Right lobe of liver (tissue), 4 donors: Measurements from ENCODE around the gene ADTRP.

Experiments
- POLR2A ChIP-seq: fragments of 450-650 bp; IDR thresholded peaks from one replicate; pipeline ENCODE4 v1.6.1; 2017; ENCODE audit warnings: antibody characterized with exemption, mild to moderate bottlenecking
- TF ChIP-seq, protein P1 (sequence below), 4 donors: fragments of 200-600 bp in 3 of 4; fragments of 450-650 bp in 1 of 4; IDR thresholded peaks; one replicate each; pipeline versions ENCODE4 v1.5.1 to v1.8.0; 2016 to 2022; ENCODE audit warnings: antibody characterized with exemption in 4 of 4, mild to moderate bottlenecking in 2 of 4
- donor health status: DM: no; HTN: no; CAD: no.
- donor health status: DM: no; HTN: no; CAD: no.
- donor health status: DM: no; HTN: yes; CAD: no.

DNA sequence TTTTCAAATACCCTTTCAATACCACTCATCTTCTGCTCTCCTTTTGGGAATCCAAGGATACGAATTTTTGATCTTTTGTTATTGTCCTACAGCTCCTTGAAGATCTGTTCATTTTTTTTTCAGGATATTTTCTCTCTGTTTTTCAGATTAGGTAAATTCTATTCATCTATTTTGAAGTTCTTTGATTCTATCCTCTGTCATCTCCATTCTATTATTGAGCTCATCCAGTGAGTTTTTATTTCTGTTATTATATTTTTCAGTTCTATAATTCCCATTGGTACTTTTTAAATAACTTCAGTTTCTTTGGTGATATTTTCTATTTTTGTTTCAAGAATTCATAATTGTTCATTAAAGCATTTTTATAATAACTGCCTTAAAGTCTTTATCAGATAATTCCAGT, 14.7 kb upstream of the ADTRP start:
- TF ChIP-seq, protein P1, sequence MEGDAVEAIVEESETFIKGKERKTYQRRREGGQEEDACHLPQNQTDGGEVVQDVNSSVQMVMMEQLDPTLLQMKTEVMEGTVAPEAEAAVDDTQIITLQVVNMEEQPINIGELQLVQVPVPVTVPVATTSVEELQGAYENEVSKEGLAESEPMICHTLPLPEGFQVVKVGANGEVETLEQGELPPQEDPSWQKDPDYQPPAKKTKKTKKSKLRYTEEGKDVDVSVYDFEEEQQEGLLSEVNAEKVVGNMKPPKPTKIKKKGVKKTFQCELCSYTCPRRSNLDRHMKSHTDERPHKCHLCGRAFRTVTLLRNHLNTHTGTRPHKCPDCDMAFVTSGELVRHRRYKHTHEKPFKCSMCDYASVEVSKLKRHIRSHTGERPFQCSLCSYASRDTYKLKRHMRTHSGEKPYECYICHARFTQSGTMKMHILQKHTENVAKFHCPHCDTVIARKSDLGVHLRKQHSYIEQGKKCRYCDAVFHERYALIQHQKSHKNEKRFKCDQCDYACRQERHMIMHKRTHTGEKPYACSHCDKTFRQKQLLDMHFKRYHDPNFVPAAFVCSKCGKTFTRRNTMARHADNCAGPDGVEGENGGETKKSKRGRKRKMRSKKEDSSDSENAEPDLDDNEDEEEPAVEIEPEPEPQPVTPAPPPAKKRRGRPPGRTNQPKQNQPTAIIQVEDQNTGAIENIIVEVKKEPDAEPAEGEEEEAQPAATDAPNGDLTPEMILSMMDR (IDR thresholded peaks at IDR 0.05) = no peak
- TF ChIP-seq POLR2A = no peak
